Upper lobe of left lung (tissue), 4 donors: ENCODE results near the gene SMG9.

Experiments used
- EP300 ChIP-seq, 4 donors: sonication (generic); formaldehyde crosslinking; IDR thresholded peaks; one replicate each; pipeline ENCODE4 v1.5.1; 2017; ENCODE audit warnings: antibody characterized with exemption in 4 of 4, control low read depth in 2 of 4
- POLR2A ChIP-seq, 4 donors: fragments of 450-650 bp; IDR thresholded peaks; one replicate each; pipeline ENCODE4 v1.5.1; 2016 to 2017; ENCODE audit warnings: antibody characterized with exemption in 4 of 4, mild to moderate bottlenecking in 2 of 4
- POLR2AphosphoS5 ChIP-seq, 2 donors: sonication (generic); formaldehyde crosslinking; IDR thresholded peaks; one replicate each; pipeline ENCODE4 v1.5.1; 2017; ENCODE audit warnings: antibody characterized with exemption in 2 of 2
- TF ChIP-seq, protein P1 (sequence below), 6 experiments: fragments of 450-650 bp in 4 of 6; fragments of 200-600 bp in 2 of 6; sonication (generic) in 2 of 6; IDR thresholded peaks; one replicate each; pipeline ENCODE4 v1.5.1; 2016 to 2019; ENCODE audit warnings: antibody characterized with exemption in 6 of 6

DNA sequence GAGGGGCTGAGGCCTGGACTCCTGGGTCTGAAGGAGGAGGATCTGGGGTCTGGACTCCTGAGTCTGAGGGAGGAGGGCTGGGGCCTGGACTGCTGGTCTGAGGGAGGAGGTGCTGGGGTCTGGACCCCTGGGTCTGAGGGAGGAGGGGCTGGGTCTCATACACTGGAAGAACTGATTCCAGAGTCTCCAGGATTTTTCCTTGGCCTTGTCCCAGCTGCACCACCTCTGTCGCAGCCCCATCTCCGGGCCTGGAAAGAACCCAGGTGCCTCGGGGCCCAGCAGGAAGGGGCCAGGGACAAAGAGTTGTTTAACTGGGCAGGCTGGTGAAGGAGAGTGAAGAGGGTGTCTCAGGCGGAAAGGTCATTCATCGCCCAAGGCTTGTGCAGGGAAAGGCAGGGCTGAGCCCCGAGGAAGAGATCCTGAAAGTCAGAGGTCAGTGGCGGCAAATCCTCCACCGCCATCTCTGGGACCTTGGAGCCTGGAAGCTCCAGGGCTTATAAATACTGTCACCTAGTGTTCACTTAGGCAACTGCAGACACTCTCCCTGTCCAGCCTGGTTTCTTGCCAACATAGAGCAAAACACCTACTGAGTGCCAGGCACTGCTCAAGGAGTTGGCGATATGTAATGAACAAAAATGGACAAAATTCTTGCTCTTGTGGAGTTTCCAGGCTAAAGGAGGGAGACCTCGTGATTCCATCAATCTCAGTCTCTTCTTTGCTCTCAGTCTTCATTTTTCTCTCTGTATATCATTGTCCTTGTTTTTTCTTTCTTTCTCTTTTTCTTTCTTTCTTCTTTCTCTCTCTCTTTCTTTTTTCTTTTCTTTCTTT is 30.4 kb upstream of the SMG9 start:
- TF ChIP-seq POLR2A (IDR thresholded peaks at IDR 0.05), result no peak
- no peak for TF ChIP-seq EP300 (IDR thresholded peaks at IDR 0.05)
- TF ChIP-seq, protein P1, sequence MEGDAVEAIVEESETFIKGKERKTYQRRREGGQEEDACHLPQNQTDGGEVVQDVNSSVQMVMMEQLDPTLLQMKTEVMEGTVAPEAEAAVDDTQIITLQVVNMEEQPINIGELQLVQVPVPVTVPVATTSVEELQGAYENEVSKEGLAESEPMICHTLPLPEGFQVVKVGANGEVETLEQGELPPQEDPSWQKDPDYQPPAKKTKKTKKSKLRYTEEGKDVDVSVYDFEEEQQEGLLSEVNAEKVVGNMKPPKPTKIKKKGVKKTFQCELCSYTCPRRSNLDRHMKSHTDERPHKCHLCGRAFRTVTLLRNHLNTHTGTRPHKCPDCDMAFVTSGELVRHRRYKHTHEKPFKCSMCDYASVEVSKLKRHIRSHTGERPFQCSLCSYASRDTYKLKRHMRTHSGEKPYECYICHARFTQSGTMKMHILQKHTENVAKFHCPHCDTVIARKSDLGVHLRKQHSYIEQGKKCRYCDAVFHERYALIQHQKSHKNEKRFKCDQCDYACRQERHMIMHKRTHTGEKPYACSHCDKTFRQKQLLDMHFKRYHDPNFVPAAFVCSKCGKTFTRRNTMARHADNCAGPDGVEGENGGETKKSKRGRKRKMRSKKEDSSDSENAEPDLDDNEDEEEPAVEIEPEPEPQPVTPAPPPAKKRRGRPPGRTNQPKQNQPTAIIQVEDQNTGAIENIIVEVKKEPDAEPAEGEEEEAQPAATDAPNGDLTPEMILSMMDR (IDR thresholded peaks at IDR 0.05), result peak; percentile 89 to 96 (median 92)
- TF ChIP-seq POLR2AphosphoS5 (IDR thresholded peaks at IDR 0.05), result no peak
